NCI-H1436 (cell line): ENCODE data around the gene MAP1A.
"Not testable (repeated sequence)": the region's sequence is repeated elsewhere in the genome, so short reads cannot be mapped to it uniquely, and the experiment has no call there.

Source experiments
- DNase-seq: peaks from one replicate; lab custom pipeline; 2025; lab: John Stamatoyannopoulos, UW

The MAP1A gene

GRCh38 chr15:43529587-43530345, 12.4 kb downstream of the MAP1A start:
- DNase-seq, result no peak

DNA sequence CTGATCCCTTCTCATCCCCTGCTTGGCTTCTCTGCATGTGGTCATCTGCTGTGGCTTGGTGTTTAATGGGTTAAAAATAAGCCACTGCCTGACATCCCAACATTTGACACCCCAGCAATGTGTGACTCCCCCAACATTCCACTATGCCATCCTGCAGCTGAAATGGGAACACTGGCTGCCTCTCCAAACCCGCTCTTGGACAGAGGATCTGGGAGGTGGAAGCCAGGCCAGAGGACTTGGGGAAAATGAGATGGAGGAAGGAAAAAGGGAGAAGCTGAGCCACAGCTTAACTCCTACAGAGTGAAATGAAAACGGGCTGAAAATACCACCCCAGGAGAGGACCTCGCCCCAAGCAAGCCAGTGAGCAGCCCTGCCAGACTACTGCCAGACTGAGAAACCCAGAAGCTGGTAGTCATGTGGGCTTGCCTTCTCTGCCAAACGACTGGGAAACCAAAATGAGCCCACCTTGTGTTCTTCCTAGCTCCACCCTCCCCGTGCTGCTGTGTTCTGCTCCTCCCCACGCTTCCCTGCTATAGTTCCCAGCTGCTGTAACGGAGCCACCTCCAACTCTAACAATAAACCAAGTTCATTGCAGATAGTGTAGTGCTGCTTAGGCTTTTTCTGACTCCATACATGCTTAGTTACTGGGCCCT, 13.7 kb downstream of the MAP1A start:
- DNase-seq, result no peak

DNA sequence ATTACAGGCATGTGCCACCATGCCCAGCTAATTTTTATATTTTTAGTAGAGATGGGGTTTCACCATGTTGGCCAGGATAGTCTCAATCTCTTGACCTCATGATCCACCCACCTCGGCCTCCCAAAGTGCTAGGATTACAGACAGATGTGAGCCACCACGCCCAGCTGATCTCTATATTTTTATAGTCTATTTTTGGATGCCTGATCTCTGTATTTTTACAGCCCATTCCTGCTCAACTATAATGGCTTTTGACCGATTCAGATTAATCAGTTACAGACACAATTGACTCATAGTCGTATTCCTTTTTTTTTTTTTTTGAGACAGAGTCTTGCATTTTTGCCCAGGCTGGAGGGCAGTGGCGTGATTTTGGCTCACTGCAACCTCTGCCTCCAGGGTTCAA, 15.4 kb downstream of the MAP1A start:
- not testable (repeated sequence) for DNase-seq

- no peak for DNase-seq
Measured at GRCh38 chr15:43534897-43535296, 17.5 kb downstream of the MAP1A start.

- DNase-seq, result no peak
Measured at GRCh38 chr15:43538091-43538490, 20.7 kb downstream of the MAP1A start.

- no peak for DNase-seq
Measured at GRCh38 chr15:43541785-43542184, 24.4 kb downstream of the MAP1A start.

DNA sequence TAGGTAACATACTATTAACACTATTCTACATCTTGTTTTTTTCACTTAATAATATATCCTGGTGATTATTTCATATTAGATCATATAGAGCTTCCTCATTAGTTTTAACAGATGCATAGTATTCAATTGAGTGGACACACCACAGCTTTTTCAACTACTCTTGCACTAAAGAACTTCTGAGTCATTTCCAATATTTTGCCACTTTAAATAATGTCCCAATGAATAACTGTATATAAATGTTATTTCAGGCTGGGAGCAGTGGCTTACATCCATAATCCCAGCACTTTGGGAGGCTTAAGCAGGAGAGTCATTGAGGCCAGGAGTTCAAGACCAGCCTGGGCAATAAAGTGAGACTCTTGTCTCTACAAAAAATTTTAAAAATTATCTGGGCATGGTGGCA, 26.9 kb downstream of the MAP1A start:
- DNase-seq, result no peak

GRCh38 chr15:43545426-43545825, 28.0 kb downstream of the MAP1A start:
- no peak for DNase-seq

DNA sequence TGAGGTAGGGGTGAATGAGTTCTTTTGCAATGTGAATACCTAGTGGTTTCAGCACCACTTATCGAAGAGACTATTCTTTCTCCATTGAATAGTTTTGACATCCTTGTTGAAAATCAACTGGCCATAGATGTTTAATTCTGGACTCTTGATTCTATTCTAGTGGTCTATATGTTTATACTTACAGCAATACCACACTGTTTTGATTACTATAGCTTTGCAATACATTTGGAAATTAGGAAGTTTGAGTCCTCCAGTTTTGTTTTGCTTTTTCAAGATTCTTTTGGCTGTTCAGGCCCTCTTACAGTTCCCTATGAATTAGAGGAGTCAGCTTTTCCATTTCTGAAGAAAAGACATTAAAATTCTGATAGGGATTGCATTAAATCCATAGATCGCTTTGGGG, 30.1 kb downstream of the MAP1A start:
- DNase-seq, result no peak

DNA sequence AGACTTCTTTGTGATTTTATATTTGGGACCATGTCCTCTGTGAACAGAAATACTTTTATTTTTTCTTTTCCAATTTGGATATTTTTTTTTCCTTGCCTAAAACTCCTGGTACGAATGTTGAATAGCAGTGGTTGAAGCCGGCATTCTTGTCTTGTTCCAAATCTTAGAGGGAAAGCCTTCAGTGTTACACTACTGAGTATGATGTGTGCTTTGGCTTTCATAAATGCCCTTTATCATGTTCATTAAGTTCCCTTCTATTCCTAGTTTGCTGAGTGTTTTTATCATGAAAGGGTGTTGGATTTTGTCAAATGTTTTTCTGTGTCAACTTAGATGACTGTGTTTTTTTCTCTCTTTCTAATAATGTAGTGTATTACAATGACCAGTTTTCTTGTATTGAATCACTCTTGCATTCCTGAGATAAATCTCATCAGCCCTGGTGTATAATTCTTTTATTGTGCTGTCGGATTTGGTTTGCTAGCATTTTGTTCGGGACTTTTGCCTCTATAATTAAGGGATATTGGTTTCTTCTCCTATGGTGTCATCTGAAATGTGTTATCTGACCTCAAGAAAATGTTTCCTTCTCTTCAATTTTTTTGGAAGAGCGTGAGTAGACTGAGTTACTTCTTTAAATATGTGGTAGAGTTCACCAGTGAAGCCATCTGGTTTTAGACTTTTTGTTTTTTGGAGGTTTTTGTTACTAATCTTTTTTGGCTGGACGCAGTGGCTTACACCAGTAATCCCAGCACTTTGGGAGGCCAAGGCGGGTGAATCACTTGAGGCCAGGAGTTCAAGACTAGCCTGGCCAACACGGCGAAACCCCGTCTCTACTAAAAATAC, 33.3 kb downstream of the MAP1A start:
- DNase-seq, result no peak

GRCh38 chr15:43552256-43552655, 34.8 kb downstream of the MAP1A start:
- DNase-seq, result no peak

DNA sequence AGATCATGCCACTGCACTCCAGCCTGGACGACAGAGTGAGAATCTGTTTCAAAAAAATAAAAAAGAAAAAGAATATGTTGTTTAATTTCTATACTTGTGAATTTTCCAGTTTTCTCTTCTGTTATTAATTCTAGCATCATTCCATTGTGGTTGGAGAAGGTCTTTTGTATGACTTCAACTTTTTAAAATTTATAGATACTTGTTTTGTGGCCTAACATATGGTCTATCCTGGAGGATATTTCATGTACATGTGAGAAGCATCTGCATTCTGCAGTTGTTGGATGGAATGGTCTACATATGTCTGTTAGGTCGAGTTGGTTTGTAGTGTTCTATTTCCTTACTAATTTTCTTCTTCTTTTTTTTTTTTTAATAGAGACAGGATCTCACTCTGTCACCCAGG, 35.6 kb downstream of the MAP1A start:
- no peak for DNase-seq

DNA sequence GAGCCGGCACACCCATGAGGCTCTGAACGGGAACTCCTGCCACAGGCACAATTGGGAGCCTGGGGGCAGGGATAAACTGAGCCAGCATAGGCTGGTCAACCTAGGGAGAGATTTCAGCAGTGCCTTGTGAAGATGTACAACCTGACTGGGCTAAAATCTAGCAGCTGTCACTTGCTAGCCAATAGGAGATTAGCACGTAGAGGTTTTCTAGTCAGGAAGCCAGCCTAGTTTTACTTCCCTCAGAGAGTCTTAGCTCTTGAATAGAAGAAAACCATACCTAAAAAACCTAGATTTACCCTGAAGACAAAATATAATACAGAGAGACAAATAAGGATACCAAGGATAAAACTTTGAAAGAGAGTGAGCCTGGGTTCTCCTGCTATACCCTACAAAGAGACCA, 45.3 kb downstream of the MAP1A start:
- not testable (repeated sequence) for DNase-seq

GRCh38 chr15:43563793-43564192, 46.4 kb downstream of the MAP1A start:
- not testable (repeated sequence) for DNase-seq

DNA sequence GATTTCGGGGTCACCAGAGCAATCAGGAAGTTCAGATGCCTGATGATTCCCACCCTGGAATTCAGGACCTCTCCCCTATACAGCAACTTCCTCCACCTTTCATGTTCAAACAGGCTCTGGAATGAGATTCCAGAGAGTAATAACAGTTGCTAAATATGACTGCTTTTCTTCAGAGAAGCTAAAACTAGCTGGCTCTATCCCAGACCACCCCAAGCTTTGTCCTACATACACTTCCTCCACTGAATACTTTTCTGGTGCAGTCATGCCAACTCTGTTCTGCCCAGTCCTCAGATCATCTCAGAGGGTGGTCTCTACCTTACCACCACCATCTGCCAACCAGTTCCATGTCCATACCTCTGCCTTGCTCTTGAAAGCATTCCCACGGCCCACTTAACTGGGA, 49.2 kb downstream of the MAP1A start:
- DNase-seq, result not testable (repeated sequence)

DNA sequence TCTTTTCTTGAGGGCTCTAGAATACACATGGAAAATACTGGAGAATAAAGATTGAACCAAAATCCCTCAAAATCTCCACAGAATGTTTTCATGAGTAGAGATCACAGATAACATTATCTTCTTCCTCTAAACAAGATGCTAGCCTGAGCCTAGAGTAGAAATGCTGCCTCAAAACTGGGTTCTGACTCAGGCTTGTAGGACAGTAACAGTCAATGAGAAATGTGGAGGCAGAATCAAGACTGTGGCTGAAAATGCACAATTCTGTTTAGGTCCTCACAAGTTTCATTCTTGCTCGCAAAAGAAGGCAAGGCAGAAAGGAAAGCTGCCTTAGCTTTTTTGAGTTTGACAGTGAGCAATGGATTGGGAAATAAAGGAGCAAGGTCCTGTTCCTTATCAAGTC, 57.2 kb downstream of the MAP1A start:
- not testable (repeated sequence) for DNase-seq
